Sigmoid colon (tissue), 3 donors: ENCODE data around the gene ZNF132.

ENCODE experiments used
- POLR2A ChIP-seq, 2 donors: fragments of 450-650 bp; IDR thresholded peaks; one replicate each; pipeline ENCODE4 v1.6.1; 2016; ENCODE audit warnings: antibody characterized with exemption in 2 of 2, mild to moderate bottlenecking in 2 of 2, moderate library complexity in 2 of 2
- TF ChIP-seq, protein P1 (sequence below), 4 experiments: fragments of 450-650 bp in 3 of 4; fragments of 200-600 bp in 1 of 4; IDR thresholded peaks; one replicate each; pipeline ENCODE4 v1.5.1; 2016 to 2019; ENCODE audit warnings: antibody characterized with exemption in 4 of 4, mild to moderate bottlenecking in 3 of 4, moderate library complexity in 2 of 4

GRCh38 chr19:58440556-58440955 lies 603 bp upstream of the ZNF132 start:
- TF ChIP-seq, protein P1, sequence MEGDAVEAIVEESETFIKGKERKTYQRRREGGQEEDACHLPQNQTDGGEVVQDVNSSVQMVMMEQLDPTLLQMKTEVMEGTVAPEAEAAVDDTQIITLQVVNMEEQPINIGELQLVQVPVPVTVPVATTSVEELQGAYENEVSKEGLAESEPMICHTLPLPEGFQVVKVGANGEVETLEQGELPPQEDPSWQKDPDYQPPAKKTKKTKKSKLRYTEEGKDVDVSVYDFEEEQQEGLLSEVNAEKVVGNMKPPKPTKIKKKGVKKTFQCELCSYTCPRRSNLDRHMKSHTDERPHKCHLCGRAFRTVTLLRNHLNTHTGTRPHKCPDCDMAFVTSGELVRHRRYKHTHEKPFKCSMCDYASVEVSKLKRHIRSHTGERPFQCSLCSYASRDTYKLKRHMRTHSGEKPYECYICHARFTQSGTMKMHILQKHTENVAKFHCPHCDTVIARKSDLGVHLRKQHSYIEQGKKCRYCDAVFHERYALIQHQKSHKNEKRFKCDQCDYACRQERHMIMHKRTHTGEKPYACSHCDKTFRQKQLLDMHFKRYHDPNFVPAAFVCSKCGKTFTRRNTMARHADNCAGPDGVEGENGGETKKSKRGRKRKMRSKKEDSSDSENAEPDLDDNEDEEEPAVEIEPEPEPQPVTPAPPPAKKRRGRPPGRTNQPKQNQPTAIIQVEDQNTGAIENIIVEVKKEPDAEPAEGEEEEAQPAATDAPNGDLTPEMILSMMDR (IDR thresholded peaks at IDR 0.05): no peak
- no peak for TF ChIP-seq POLR2A (IDR thresholded peaks at IDR 0.05)
